PFSK-1 (cell line): ENCODE measurements around the gene CAMK1D.

Source experiments
- FOXP2 ChIP-seq: optimal IDR thresholded peaks from 2 replicates; pipeline ENCODE3; 2011; ENCODE audit warnings: borderline replicate concordance, control low read depth, inconsistent platforms; ENCODE audit not compliant: insufficient read depth; ENCODE audit errors: extremely low read length, extremely low read depth
- POLR2AphosphoS5 ChIP-seq: IDR thresholded peaks from 2 replicates; pipeline ENCODE4 v1.6.1; 2012; ENCODE audit warnings: low read depth, mild to moderate bottlenecking, control low read depth, low read length, moderate library complexity
- SIN3A ChIP-seq: IDR thresholded peaks from 2 replicates; pipeline ENCODE4 v1.6.1; 2012; ENCODE audit warnings: mild to moderate bottlenecking, low read length, moderate library complexity, borderline replicate concordance; ENCODE audit not compliant: insufficient read depth
- TAF1 ChIP-seq: IDR thresholded peaks from 2 replicates; pipeline ENCODE4 v1.6.1; 2012; ENCODE audit warnings: low read length, control low read depth, borderline replicate concordance; ENCODE audit not compliant: insufficient read depth
- TF ChIP-seq, protein P1 (sequence below), 2 experiments: IDR thresholded peaks; 2 replicates each; pipeline versions ENCODE4 v1.6.1 to v1.8.0; 2011 to 2012; ENCODE audit warnings: low read depth in 2 of 2, low read length in 2 of 2, control low read depth in 1 of 2, inconsistent platforms in 1 of 2, mild to moderate bottlenecking in 1 of 2, moderate library complexity in 1 of 2; ENCODE audit not compliant: insufficient read depth in 1 of 2

DNA sequence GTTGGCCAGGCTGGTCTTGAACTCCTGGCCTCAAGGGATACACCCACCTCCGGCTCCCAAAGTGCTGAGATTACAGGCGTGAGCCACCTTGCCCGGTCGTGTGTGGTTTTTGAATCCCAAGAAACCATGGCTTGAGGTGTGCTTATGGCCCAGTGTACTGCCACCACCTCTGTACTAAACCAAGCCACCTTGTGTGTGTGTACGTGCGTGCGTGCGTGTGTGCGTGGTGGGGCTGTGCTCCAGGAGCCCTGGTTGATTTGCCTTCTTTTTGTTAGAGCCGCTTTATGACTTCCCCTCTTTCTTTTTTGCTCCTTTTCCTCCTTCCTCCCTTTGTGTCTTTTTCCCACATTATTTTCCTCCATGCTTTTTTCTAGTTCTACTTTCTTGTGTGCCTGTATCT lies 121.4 kb downstream of the CAMK1D start:
- no peak for TF ChIP-seq TAF1
- TF ChIP-seq SIN3A, result no peak
- TF ChIP-seq, protein P1, sequence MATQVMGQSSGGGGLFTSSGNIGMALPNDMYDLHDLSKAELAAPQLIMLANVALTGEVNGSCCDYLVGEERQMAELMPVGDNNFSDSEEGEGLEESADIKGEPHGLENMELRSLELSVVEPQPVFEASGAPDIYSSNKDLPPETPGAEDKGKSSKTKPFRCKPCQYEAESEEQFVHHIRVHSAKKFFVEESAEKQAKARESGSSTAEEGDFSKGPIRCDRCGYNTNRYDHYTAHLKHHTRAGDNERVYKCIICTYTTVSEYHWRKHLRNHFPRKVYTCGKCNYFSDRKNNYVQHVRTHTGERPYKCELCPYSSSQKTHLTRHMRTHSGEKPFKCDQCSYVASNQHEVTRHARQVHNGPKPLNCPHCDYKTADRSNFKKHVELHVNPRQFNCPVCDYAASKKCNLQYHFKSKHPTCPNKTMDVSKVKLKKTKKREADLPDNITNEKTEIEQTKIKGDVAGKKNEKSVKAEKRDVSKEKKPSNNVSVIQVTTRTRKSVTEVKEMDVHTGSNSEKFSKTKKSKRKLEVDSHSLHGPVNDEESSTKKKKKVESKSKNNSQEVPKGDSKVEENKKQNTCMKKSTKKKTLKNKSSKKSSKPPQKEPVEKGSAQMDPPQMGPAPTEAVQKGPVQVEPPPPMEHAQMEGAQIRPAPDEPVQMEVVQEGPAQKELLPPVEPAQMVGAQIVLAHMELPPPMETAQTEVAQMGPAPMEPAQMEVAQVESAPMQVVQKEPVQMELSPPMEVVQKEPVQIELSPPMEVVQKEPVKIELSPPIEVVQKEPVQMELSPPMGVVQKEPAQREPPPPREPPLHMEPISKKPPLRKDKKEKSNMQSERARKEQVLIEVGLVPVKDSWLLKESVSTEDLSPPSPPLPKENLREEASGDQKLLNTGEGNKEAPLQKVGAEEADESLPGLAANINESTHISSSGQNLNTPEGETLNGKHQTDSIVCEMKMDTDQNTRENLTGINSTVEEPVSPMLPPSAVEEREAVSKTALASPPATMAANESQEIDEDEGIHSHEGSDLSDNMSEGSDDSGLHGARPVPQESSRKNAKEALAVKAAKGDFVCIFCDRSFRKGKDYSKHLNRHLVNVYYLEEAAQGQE (IDR thresholded peaks at IDR 0.05; ENCODE audit: insufficient read depth in 1 of 2, low read depth in 2 of 2, low read length in 2 of 2), result no peak
- TF ChIP-seq POLR2AphosphoS5, result no peak
- TF ChIP-seq FOXP2, result no peak
